ENCODE measurements around the gene BRD7. TPM values are rescaled to one million over a fixed set of nuclear protein-coding genes. Genes with fewer than 3 reads are reported as not detected.

Gene BRD7
- total and polyA plus RNA-seq, 10 of the 15 experiments (the other 5 are each of a cell fraction or from before 2014, with no cell fraction given): 16.9 to 74.7 (median 52.0) TPM

DNA sequence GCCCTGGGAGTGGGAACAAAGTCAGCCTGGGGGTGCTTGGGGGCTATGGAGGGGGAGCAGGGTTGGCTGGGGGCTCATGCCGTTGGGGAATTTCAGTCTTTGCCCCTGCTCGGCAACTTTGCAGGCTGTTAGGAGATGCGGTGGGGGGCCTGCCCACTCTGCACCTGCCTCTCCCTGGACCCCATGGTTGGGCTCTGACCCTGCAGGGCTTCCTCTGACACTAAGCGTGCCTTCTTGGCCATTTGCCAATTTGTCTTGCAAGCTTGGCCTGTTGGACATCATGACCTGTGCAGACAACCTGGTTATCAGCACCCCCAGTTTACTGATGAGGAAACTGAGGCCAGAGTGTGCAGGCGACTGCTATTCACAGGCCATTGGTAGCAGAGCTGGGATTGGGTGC lies 87.9 kb downstream of the BRD7 start:
- Histone ChIP-seq H4K20me1 (ENCODE audit: control insufficient read depth, insufficient read depth) (no peaks in the 10 kb centered on the region), H3K36me3 (ENCODE audit: control insufficient read depth in 2 of 2, insufficient read depth in 2 of 2, low read length in 1 of 2) (peaks cover 0 to 2% of the 10 kb centered on the region in 2 experiments; a peak in 3 of 4 replicates), H3K4me1 (ENCODE audit: control insufficient read depth, insufficient read depth, low read length) (peaks cover 78% of the 10 kb centered on the region), H3K27me3 (replicated peaks in 1 of 2; ENCODE audit: control insufficient read depth in 2 of 2, insufficient read depth in 2 of 2, low read length in 1 of 2) (no peaks in the 10 kb centered on the region), H3K4me2 (ENCODE audit: control insufficient read depth, insufficient read depth) (peak overlapping the region; percentile 92), H3K27ac (ENCODE audit: control insufficient read depth, insufficient read depth) (peak overlapping the region; percentile 85), H2AFZ (ENCODE audit: control insufficient read depth, low read depth, low read length) (no peak overlapping the region), H3K9me3 (replicated peaks; ENCODE audit: control insufficient read depth, insufficient read depth, low read length) (no peaks in the 10 kb centered on the region; the same call in 1 of the 3 replicates), H3K9ac (ENCODE audit: control insufficient read depth, insufficient read depth, low read length) (peak overlapping the region; percentile 43; the same call in 1 of the 2 replicates), H3K4me3 (0 out of 2 replicates have a peak overlapping the region, but pooled peaks have one; percentile 59), H3K79me2 (ENCODE audit: control insufficient read depth, insufficient read depth, low read length) (peaks cover 93% of the 10 kb centered on the region)
- FAIRE-seq: no peak
- no peak for ATAC-seq
- DNase-seq (ENCODE audit: low read depth, low spot score): no peak
- 85% methylated on average over 5 of the region's 5 CpGs for WGBS (ENCODE audit: insufficient coverage, insufficient replicate concordance, low lambda C conversion rate, missing lambda C conversion rate)
- ChIA-PET POLR2A (interaction anchor here (0.6 to 2.2 kb wide), 4 partner anchors 11 to 532 kb away, joined by 3 to 13 read pairs (median 6); partner anchors contain the start of gene ADCY7), CTCF (interaction anchor here (0.8 to 6.8 kb wide), 7 partner anchors 11 to 526 kb away, joined by 4 to 38 read pairs (median 9); partner anchors contain the start of gene CNEP1R1), RAD21 (ENCODE audit: unreplicated experiment) (interaction anchor here (0.8 to 1.7 kb wide), 3 partner anchors 15 to 256 kb away, joined by 3 to 5 read pairs (median 5); partner anchors contain the start of genes ADCY7 and CNEP1R1), SMC1A (ENCODE audit: uncharacterized antibody, unreplicated experiment) (interaction anchor here (1.2 to 8.9 kb wide), 5 partner anchors 15 to 525 kb away, joined by 3 to 73 read pairs (median 5); partner anchors contain the start of gene ADCY7)
- no TSS peak for BruUV-seq (replicated peaks)
- in situ Hi-C loops (cut with MboI): no loop called here
- intact Hi-C loops (cut with micrococcal nuclease; ENCODE audit: unreplicated experiment): no loop called here
- no peak for TF ChIP-seq TBL1XR1 (IDR thresholded peaks at IDR 0.05; ENCODE audit: low read depth, low read length)
- TF ChIP-seq NRF1 (conservative IDR thresholded peaks at IDR 0.05; ENCODE audit: low read depth, low read length): no peak
- no peak for TF ChIP-seq RAD51 (IDR thresholded peaks at IDR 0.05)
- TF ChIP-seq DPF2 (IDR thresholded peaks at IDR 0.05): no peak
- TF ChIP-seq USF1 (IDR thresholded peaks at IDR 0.05; ENCODE audit: borderline replicate concordance, extremely low read length, insufficient read depth, low read depth, low read length): no peak
- no peak for TF ChIP-seq MEF2A (IDR thresholded peaks at IDR 0.05; ENCODE audit: insufficient read depth, low read depth, low read length)
- no peak for TF ChIP-seq CBX5 (IDR thresholded peaks at IDR 0.05; ENCODE audit: low read depth)
- TF ChIP-seq CHD2 (IDR thresholded peaks at IDR 0.05; ENCODE audit: borderline replicate concordance, low read depth, low read length): no peak
- TF ChIP-seq ASH2L (IDR thresholded peaks at IDR 0.05; ENCODE audit: borderline replicate concordance, low read depth): no peak
- no peak for TF ChIP-seq FOXK2 (IDR thresholded peaks at IDR 0.05)
- no peak for TF ChIP-seq BMI1 (IDR thresholded peaks at IDR 0.05; ENCODE audit: borderline replicate concordance)
- TF ChIP-seq YBX1 (IDR thresholded peaks at IDR 0.05): no peak
- no peak for TF ChIP-seq FOS (IDR thresholded peaks at IDR 0.05; ENCODE audit: borderline replicate concordance, extremely low read depth, insufficient read length)
- no peak for TF ChIP-seq BRCA1 (IDR thresholded peaks at IDR 0.05; ENCODE audit: low read depth, low read length)
- TF ChIP-seq IRF3 (IDR thresholded peaks at IDR 0.05): no peak
- no peak for TF ChIP-seq PRDM15 (CRISPR knock-in tag; IDR thresholded peaks at IDR 0.05)
- no peak for TF ChIP-seq IKZF1 (conservative IDR thresholded peaks at IDR 0.05)

Data from GM12878 (cell line).